Islet of Langerhans (tissue), 1 donor: ENCODE measurements around the gene LEF1.

Source experiments
- FAIRE-seq: peaks from one replicate; lab custom pipeline; 2011; peaks lifted over from hg19 to GRCh38; lab: Jason Lieb, UNC

LEF1 gene

DNA sequence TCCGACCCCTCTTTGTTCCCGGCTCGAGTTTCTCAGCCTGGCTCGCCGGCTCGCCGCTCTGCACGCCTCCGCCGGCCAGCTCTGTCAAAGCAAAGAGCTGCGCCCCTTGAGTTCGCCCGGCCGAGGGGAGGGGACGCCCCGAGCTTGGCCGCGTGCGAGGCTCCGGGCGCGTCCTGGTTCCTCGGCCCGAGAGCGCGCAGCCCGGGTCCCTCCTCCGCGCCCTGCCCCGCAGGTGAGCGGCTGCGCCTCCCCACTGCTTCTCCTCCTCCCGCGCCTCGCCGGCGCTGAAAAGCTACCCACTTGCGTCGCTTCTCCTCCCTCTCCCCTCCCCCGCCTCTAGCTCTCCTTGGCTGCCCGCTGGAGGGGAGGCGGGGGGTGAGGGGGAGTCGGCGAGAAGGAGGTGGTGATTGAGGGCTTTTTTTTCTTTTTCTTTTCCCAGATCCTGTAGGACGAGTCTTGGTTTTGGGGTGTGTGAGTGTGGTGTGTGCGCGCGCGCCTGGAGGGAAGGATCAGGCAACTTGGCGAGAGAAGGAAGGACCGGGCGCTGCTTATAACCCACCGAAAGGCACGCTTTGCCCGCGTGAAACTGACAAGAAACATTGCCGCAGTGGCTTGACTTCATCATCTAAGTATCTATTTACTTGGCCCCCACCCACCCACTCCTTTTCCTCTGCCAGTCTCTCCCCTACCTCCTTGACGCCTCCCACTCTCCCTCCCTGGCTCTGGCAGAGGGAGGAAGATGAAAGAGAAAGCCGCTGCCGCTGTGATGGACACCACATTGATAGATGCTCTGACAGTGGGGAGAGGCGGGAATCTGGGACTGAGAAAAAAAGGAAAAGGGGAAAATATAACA is at the start of gene LEF1:
TSS of gene LEF1 (minus strand) at position 262 of the 853 bp plus-strand sequence. CDS start 1,165 bp downstream, outside the sequence.
- FAIRE-seq, result no peak

DNA sequence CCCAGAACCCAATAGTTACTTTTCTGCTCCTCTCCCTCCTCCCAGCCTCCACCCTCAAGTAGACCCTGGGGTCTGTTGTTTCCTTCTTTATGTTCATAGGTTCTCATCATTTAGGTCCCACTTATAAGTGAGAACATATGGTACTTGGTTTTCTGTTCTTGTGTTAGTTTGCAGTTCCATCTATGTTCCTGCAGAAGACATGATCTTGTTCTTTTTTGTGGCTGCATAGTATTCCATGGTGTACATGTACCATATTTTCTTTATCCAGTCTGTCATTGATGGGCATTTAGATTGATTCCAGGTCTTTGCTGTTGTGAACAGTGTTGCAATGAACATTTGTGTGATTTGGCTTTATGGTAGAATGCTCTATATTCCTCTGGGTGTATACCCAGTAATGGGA is 47.8 kb upstream of the LEF1 start:
- no peak for FAIRE-seq

DNA sequence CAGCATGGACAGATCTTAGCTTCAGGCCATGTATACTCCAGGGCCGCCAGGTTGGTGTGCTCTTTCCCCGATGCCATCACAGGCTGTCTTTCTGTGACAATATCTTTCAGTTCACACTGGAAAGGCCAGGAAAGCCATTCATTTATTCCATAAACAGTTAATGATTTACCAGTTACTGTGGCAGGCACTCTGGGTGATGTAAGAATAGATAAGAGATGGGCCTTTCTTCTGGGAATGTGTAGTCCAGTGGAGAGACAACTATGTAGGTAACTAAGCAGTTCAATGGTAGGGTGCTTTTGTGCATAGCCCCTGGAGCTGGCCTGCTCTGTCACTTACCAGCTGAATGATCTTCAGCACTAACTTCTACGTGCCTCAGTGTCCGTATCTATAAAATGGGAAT is 46.3 kb upstream of the LEF1 start:
- FAIRE-seq, result no peak

DNA sequence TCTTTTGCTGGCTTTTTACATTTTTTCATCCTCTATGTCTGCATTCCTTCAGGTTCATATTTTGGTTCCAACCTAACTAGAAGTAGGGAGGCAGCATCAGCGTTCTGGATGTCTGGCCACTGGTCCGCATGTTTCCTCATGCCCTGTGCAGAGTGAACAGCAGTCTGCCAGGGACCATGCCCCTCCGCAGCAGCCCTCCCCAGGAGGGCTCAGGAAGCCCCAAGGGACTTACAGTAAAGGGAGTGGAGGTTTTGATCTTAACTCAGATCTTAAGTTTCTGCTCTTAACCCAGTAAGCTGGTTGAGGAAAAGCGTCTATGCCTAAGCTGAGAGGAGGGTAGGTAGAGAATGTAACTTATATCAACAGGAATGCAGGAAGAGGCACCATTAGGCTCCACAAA is 45.0 kb upstream of the LEF1 start:
- no peak for FAIRE-seq

DNA sequence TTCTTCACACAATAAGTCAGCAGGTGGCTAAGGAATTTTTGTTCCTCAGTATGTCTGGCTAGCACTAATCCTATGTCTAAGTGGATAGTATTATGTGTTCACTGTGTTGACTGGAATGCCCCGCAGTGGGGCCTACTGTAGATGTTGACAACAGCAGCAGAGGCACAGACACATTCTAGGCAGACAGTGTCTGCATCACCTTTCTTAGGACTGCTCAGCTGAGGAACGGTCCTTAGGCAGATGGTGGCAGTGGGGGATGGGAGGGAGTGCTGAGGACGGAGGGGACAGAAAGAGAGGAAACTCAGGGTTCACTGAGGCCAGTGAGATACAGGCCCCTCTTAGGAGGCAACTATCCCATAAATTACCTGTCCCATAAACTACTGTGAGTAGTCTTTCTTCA is 44.6 kb upstream of the LEF1 start:
- no peak for FAIRE-seq

DNA sequence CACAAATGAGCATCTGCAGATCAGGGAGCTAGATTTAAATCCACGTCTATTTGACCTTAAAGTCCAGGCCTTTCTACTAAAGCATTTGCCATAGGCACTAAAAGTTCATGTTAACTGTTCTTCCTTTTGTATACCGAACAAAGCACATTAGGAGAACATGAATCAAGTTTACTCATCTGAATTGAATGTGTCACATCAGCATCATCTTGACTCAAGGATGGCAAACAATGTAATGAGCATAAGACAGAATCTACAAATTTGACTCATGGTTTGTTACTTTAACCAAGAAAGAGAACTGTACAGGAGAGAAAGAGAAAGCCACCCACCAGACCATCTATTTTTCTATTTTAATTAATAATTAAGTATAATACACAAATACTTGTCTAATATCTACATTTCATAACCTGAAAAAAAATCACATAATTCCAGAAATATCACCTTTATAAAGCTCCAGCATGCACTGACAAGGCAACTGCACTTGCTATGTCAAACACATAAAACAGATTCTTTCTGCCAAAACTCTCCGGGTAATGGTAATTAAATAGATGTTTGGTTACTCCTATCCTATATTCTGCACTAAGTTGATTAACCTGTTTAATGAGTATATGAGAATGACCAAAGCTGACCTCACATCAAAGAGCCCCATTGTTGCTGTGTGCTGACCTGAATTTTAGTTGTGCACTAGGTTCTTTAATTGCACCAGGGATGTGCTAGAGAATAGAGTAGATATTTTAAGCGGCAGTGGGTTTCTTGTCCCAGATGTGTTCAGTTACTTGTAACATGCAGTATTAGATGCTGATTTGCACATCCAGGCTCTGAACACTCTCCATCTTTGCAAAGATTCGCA is 42.5 kb upstream of the LEF1 start:
- no peak for FAIRE-seq

DNA sequence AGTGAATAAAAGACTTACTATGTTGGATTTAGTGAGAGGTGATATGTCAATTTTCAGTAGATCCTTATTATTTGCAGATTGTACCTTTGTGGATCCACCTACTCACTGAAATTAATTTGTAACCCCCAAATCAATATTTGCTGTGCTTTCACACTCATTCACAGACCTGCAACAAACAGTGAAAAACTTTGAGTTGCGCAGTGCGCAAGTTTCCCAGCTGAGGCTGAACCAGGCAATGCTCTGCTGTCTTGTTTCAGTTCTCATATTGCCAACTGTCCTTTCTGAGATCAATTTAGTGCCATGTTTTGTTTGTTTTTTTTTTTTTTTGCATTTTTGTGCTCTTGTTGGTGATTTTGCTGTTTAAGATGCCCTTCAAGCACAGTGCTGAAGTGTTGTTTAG is 40.8 kb upstream of the LEF1 start:
- no peak for FAIRE-seq

DNA sequence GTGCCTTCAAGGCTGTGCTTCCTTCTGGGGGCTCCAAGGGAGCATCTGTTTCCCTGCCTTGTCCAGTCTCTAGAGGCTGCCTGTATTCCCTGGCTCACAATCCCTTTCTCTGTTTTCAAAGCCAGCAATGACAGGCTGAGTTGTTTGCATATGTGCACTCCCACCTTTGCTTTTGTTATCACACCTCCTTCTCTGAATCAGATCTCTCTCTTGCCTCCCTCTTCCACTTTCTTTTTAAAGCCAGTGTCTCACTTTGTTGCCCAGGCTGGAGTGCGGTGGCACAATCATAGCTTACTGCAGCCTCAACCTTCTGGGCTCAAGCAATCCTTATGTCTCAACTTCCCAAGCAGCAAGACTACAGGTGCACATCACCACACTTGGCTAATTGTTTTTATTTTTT is 37.1 kb upstream of the LEF1 start:
- no peak for FAIRE-seq

DNA sequence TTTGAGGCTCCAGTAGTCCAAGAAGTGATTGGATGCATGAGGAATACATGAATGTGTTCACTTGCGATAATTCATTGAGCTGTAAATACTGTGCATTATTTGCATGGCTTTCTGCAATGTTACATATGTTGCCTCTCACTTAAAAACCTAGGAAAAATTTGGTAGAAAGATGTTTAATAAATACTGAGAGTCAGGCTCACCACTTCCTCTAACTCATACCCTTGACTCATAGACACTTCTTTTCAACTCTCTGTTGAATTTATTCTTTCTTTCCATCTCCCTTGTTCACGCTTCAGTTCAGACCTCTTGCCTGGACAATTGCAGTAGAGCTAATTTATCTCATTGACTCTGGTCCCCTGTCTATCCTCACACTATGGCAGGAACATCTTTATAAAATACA is 35.8 kb upstream of the LEF1 start:
- FAIRE-seq, result no peak

DNA sequence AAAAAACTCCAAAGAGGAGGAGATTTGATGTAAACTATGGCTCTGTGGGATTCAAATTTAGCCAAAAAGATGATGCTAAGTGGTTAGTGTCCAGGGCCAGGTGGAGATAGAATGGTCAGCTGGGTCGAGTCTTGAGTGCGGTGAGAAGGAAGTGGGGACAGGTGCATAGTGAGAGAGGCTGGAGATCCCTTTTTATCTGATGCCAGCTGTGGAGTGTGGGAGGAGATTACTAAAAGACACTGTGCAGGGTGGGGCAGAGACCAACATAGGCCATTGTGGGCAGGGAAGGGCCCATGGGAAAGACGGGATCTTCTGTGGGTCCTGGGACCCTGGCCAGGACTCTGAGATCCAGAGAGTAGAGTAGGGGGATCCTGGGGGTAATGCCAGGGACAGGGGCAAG is 34.6 kb upstream of the LEF1 start:
- no peak for FAIRE-seq

DNA sequence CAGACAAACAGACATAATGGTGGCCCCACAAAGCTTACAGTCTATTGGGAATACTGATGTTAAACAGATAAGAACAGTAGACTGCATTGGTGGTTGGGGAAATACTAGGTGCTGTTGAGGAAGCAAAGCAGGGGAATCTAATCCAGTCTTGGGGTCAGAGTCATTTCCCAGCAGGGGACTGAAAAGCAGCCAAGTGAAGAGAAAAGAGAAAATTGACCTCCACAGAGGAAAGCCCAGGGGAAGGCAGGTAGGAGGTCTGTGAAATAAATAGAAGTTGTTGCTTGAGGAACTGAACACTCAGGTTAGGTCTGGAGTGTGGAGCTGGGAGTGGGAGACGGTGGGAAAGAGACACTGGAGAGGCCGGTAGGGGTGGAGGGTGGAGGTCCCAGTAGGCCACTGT is 33.0 kb upstream of the LEF1 start:
- FAIRE-seq, result no peak

DNA sequence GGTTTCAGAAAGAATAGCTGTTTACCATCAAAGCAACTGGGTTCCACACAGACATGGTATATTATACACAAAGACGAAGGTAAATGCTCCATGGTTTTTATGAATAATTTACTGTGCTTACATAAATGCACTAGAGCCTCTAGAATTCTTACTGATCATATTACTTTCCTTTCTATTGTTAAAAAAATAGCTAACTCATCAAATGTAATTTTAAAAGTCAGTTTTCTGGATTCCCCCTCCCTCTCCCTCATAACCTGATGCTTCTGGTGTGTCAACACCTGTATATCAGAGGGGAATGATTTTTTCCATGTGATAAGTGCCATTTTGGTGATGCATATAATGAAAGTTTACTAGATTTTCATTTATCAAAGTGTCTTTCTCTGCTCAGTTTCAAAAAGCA is 31.1 kb upstream of the LEF1 start:
- FAIRE-seq, result no peak

DNA sequence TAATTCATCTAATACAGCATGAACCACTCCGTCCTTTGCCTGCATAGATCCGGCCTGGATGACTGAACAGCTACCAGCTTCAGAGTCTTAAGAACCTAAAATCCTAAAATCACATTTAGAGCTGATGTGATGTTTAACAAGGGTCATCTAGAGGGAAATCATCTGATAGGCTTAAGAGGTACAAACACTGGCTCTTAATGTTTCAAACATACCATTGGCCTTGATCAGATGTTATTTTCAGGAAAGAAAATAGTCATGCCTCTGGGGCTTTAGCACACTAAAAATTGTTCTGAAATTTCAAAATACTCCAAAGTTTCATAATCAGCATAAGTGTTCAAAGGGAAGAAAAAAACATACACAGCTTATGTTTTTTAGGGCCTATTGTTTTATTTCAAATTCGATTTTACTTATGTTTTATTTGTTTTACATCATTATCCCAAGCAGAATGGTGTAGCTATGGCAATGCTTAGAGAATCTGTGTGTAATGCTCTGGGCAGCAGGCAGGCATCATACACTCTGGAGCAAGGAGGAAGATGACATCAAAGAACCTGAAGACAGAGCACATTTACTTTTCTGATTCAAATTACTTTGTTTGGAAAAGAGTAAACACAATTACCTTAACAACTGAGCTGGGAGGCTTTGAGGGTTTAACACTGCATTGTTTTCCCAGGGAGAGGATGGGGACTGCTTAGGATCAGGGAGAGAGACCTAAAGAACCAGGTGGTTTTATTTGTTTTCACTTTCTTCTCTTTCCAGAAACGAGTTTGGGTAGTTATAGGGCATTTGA is 25.3 kb upstream of the LEF1 start:
- FAIRE-seq, result no peak

DNA sequence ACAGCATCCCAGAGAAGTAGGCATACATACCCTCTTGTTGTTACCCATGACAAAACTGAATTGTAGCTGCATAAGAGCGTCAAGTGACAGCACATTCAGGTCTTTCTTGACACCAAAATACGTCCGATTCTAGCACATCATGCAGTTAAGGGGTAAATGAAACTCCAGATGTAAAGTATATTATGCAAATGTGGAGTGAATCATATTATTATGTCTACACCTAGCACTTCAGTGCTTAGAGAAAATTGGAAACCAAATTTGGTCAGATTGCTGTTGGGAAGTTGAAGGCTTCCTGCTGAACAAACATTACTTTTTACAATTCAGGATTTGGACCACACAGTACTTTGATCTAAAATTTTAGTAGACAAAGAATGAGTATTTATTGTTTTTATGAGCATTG is 24.2 kb upstream of the LEF1 start:
- no peak for FAIRE-seq

DNA sequence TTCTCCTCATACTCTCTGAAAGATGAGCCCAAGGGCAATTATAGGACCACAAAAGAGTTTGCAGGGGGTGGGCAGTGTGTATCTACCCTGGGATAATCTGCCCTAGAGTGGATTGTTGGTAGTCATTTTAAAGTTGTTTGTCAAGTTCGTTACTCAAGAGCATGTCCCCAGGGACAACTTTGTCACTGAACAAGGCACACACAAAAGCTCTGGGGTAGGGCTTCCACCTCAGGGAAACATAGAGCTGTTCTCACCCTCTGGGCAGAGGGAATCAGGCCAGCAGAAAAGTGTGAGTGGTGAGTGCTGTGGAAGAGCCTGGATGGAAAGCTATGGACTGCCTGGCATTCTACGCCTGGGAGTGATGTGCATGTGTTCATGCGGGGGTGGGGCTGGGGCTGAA is 23.3 kb upstream of the LEF1 start:
- FAIRE-seq, result no peak

DNA sequence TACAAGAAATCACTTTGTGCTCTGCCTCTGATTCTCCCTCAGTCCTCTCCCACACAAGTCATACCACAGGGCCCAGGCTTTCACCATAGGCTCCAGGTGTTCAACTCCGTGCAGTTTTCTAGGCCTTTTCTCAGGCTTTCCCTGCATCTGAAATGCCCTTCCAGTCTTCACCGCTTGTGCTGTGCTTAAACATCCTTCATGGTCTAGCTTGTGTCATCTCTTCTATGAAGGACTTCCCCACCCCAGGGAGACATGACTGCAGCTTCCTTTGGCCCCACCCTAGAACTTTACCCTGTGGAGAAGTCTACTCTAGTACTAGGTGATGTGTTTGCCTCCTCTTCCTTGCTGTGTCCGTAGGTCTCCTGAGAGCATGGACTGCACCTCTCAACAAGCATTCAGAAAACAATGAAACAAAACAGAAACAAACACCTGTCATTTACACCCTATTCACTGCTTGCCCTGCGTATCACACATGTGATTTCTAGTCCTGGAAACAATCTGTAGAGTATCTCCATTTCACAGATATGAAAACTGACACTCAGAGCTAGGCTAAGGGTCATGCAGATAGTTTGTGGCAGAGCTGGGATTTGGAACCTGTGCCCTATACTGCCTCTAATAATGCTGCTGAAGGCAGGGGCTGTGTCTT is 22.7 kb upstream of the LEF1 start:
- no peak for FAIRE-seq

DNA sequence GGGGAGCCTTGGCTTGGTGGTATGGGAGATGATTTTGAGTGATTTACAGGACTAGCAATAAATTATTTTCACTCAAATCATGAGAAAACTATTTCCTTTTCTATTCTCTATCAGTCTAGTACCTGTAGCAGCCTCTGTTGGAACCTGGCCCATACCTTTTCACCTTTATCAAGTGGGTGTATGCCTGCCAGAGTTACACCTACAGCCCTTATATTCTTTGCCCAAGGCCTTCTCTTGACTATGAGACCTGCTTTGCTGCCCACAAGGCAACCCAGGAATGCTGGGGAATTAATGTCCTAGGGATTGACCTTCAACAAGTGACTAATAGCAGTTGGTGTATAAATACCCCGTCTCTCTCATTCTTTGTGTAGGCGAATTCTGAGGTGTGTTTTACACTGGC is 20.0 kb upstream of the LEF1 start:
- no peak for FAIRE-seq

DNA sequence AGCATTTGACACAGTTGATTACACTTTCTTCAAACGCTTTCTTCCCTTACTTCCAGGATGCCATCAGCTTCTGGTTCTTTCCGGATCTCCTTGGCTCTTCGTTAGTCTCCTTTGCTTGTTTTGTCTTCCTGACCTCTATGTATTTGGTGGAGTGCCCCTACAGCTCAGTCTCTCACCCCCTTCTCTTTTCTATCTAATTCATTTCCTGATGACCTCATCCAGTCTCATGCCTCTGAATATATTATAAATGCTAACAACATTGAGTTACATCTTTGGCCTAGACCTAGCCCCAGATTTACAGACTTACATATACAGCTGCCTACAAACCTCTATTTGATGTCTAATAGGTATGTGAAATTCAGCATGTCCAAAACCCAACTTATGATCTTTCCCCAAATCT is 16.5 kb upstream of the LEF1 start:
- no peak for FAIRE-seq

DNA sequence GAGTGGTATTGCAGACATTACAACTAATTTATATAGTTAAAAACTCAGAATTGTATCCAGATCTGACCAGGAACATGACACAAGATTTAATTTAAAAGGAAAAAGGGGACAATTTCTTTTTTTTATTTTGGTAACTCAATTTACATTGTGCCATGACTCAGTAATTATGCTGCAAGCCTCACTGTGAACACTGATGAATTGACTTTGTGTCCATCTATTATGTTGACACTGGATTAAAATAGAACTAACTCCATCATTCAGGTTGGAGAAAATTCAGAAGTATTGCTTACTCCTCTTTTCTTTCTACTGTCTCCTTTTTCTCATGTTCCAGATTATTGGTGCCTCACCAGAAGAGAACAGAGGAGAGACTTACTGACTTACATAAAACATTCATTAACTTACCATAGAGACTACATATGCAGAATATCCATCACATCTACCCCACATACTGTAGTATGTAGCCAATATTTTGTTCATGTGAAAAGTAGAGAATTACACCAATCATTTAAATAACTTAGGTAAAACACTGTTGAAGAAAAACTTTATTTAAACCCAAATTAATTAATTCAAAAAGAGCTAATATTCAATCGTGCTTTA is 15.8 kb upstream of the LEF1 start:
- no peak for FAIRE-seq

DNA sequence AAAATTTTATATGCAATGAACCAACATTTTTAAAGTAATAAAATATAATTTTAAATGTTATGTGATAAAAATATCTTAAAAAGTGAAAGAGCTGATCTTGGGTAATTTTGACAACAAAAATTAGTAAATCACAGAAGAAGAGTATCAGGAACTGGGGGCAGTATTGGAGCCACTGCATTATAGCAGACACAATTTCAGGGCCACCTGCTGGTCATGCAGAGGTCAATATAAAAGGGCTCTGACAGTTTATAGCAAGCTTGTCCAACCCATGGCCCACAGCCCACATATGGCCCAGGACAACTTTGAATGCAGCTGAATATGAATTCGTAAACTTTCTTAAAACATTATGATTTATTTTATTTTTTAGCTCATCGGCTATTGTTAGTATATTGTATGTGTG is 13.0 kb upstream of the LEF1 start:
- FAIRE-seq, result no peak

DNA sequence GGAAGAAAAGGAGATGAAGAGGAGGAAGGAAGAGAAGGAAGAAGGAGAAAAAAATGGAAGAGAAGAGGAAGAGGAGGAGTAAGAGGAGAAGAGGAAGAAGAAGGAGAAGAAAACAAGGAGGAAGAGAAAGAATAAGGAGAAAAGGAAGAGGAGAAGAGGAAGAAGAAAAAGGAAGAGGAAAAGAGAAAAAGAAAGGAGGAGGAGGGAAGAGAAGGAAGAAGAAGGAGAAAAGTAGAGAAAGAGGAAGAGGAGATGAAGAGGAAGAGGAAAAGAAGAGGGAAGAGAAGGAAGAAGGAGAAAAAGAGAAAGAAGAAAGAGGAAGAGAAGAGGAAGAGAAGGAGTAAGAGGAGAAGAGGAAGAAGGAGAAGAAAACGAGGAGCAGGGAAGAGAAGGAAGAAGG is 11.8 kb upstream of the LEF1 start:
- FAIRE-seq, result no peak

DNA sequence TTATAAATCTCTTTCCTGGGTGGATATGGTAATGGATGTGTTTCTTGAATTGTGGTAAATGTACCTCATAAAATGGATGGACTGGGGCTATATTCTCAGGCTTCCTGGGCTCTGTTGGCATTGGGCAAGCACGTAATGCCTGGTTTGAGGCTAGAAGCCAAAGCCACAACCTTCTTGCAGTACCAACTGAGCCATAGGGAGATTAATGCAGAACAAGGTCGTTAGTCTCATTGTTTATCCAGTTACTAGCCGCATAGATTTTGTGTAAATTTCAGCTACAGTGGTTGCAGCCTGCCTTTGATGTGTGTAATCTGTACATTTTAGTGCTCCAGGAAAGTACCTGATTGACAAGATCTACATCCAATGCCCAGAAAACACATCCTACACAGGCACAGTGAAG is 7.2 kb upstream of the LEF1 start:
- no peak for FAIRE-seq
